Liver (tissue), 9 donors: ENCODE results near the gene GATA3. TPM values are rescaled to one million over a fixed set of nuclear protein-coding genes. Genes with fewer than 3 reads are reported as not detected.
A peak's percentile ranks its signal among the peaks of the same experiment; 100 is the strongest.
"Not testable (repeated sequence)": the region's sequence is repeated elsewhere in the genome, so short reads cannot be mapped to it uniquely, and the experiment has no call there.

Source experiments
- DNase-seq: peaks from one replicate; pipeline ENCODE4 v3.0.0-alpha.2; 2017; ENCODE audit warnings: low spot score
- H3K27ac ChIP-seq, 2 donors: one replicate each; pipeline ENCODE4 v1.7.0; 2013; ENCODE audit warnings: inconsistent platforms in 2 of 2, low read length in 2 of 2, control low read depth in 1 of 2, low read depth in 1 of 2, mild to moderate bottlenecking in 1 of 2
- H3K27me3 ChIP-seq, 4 donors: one replicate each; pipeline versions ENCODE4 v1.6.1 to v1.7.0; 2013; ENCODE audit warnings: low read length in 3 of 4, inconsistent platforms in 1 of 4, mild to moderate bottlenecking in 1 of 4, moderate library complexity in 1 of 4; ENCODE audit not compliant: control insufficient read depth in 4 of 4, insufficient read depth in 4 of 4
- H3K36me3 ChIP-seq, 4 donors: one replicate each; pipeline versions ENCODE4 v1.6.1 to v1.7.0; 2013; ENCODE audit warnings: low read length in 3 of 4, mild to moderate bottlenecking in 3 of 4, low read depth in 1 of 4, moderate library complexity in 1 of 4; ENCODE audit not compliant: control insufficient read depth in 4 of 4, insufficient read depth in 3 of 4
- H3K4me1 ChIP-seq, 4 donors: one replicate each; pipeline versions ENCODE4 v1.6.1 to v1.7.0; 2013; ENCODE audit warnings: low read length in 3 of 4, mild to moderate bottlenecking in 3 of 4, moderate library complexity in 1 of 4; ENCODE audit not compliant: control insufficient read depth in 4 of 4, insufficient read depth in 4 of 4
- H3K4me3 ChIP-seq, 3 donors: one replicate each; pipeline versions ENCODE4 v1.6.1 to v1.7.0; 2013; ENCODE audit warnings: low read length in 3 of 3, control low read depth in 1 of 3, low read depth in 1 of 3, mild to moderate bottlenecking in 1 of 3
- H3K9ac ChIP-seq, 2 donors: one replicate each; pipeline ENCODE4 v1.7.0; 2013; ENCODE audit warnings: low read length in 2 of 2, mild to moderate bottlenecking in 2 of 2, moderate library complexity in 2 of 2, control low read depth in 1 of 2, low read depth in 1 of 2
- H3K9me3 ChIP-seq, 4 donors: one replicate each; pipeline versions ENCODE4 v1.6.1 to v1.7.0; 2013; ENCODE audit warnings: low read length in 3 of 4; ENCODE audit not compliant: control insufficient read depth in 4 of 4
- EGR1 ChIP-seq, 2 donors: IDR thresholded peaks; 2 replicates each; pipeline ENCODE4 v1.6.1; 2016 to 2018; ENCODE audit warnings: antibody characterized with exemption in 2 of 2, low read depth in 2 of 2
- FOXA1 ChIP-seq: IDR thresholded peaks from 2 replicates; pipeline ENCODE4 v1.6.1; 2016; ENCODE audit warnings: antibody characterized with exemption
- FOXA2 ChIP-seq: IDR thresholded peaks from 2 replicates; pipeline ENCODE4 v1.6.1; 2016; ENCODE audit warnings: antibody characterized with exemption
- GABPA ChIP-seq, 2 donors: IDR thresholded peaks in 1 of 2; conservative IDR thresholded peaks in 1 of 2; 2 replicates each; pipeline ENCODE4 v1.6.1; 2016; ENCODE audit warnings: antibody characterized with exemption in 2 of 2, mild to moderate bottlenecking in 1 of 2, moderate library complexity in 1 of 2
- HNF4A ChIP-seq, 2 donors: conservative IDR thresholded peaks; 2 replicates each; pipeline ENCODE4 v1.6.1; 2016; ENCODE audit warnings: antibody characterized with exemption in 2 of 2, mild to moderate bottlenecking in 2 of 2
- HNF4G ChIP-seq: IDR thresholded peaks from 2 replicates; pipeline ENCODE4 v1.6.1; 2016; ENCODE audit warnings: antibody characterized with exemption
- JUND ChIP-seq, 2 donors: IDR thresholded peaks; 2 replicates each; pipeline ENCODE4 v1.6.1; 2016; ENCODE audit warnings: antibody characterized with exemption in 2 of 2
- NR2F2 ChIP-seq: IDR thresholded peaks from 2 replicates; pipeline ENCODE4 v1.6.1; 2016; ENCODE audit warnings: antibody characterized with exemption
- RAD21 ChIP-seq, 2 donors: IDR thresholded peaks; 2 replicates each; pipeline ENCODE4 v1.6.1; 2016; ENCODE audit warnings: antibody characterized with exemption in 2 of 2, mild to moderate bottlenecking in 2 of 2
- SP1 ChIP-seq: IDR thresholded peaks from 2 replicates; pipeline ENCODE4 v1.6.1; 2018; ENCODE audit warnings: antibody characterized with exemption, mild to moderate bottlenecking
- TAF1 ChIP-seq: conservative IDR thresholded peaks from 2 replicates; pipeline ENCODE4 v1.6.1; 2016; ENCODE audit warnings: antibody characterized with exemption, mild to moderate bottlenecking
- YY1 ChIP-seq: IDR thresholded peaks from 2 replicates; pipeline ENCODE4 v1.6.1; 2016; ENCODE audit warnings: antibody characterized with exemption, mild to moderate bottlenecking
- WGBS: extraction: QIAGEN DNeasy Blood & Tissue Kit; methylation state at CpG from one replicate; pipeline ENCODE4 v1.1.7; 2013; 5-methylcytosine and 5-hydroxymethylcytosine counted together
- polyA plus RNA-seq, 2 donors: library from polyadenylated mRNA; stranded (reverse) in 1 of 2; unstranded in 1 of 2; fragments of 200-250 nt in 1 of 2; fragments of >200 nt in 1 of 2; fragmentation: Nextera tagmentation in 1 of 2; extraction: Ambion mirVana in 1 of 2; gene quantifications; one replicate each; pipeline versions ENCODE4 v1.2.1 to v1.2.3, GENCODE V29; 2013 to 2015
- total RNA-seq, 2 donors: library from RNA; depleted of rRNA; stranded (reverse); fragments of >200 nt; gene quantifications; one replicate each; pipeline ENCODE4 v1.2.3, GENCODE V29; 2014
- TF ChIP-seq, protein P1 (sequence below): fragments of 150-350 bp; IDR thresholded peaks from 2 replicates; pipeline ENCODE4 v1.5.1; 2017; ENCODE audit warnings: improper control_type of control experiment, low read depth, low read length; ENCODE audit not compliant: missing input control
- TF ChIP-seq, protein P2 (sequence below): IDR thresholded peaks from 2 replicates; pipeline ENCODE4 v1.6.1; 2016; ENCODE audit warnings: antibody characterized with exemption, mild to moderate bottlenecking
- TF ChIP-seq, protein P3 (sequence below): IDR thresholded peaks from 2 replicates; pipeline ENCODE4 v1.6.1; 2016; ENCODE audit warnings: antibody characterized with exemption
- TF ChIP-seq, protein P4 (sequence below): IDR thresholded peaks from 2 replicates; pipeline ENCODE4 v1.6.1; 2016; ENCODE audit warnings: antibody characterized with exemption
- donor health status: healthy.
- donor health status: healthy.
- donor health status: healthy.
- donor health status: healthy.
- donor health status: healthy.

Gene GATA3
- total and polyA plus RNA-seq, 4 donors, result 0.08 to 0.51 (median 0.21) TPM

DNA sequence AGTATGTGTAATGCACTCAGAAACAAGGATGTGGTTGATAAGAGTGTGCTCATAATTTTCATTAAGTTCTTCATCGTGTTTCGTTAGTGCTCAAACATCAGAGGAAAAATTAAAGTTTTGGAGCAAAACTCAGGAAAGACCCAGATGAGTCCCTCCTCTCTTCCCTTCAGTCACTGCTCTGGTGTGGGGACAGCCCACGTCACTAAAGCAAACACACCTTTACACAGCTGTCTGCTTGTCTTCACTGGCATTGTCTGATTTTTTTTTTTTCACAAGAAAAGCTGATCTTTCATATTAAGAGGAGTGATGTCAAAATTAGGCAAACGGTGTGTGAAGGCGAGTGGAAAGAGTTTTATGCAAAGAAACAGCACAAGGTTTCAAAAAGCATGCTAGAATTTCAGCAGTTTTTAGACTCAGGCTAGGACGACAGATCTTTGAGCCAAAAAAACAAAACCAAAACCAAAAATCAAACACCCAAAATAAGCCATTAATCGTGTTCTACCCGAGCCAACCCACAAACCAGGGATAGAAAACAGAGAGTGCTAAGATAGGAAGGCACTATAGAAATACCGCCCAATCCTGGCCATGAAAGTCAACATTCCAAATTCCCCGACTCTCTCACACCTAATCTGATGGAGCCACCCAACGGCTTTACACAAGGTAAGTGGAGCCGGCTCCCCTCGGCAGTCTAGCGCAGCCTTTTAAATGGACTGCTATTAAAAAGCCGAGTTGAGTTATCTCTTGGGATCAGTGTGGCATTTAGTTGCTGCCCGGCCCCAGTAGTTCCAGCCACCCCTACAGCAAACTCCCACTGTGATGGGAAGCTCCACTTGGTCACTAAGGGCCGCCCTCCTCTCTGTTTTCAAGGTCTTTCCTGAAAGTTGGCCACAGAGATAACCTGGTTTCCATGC, 27.9 kb upstream of the GATA3 start:
- H3K27ac ChIP-seq, result no peak overlapping the region
- peaks cover 0 to 6% (median 1%) of the 10 kb centered on the region in 4 donors for H3K27me3 ChIP-seq
- 31% methylated on average over 17 of the region's 17 CpGs for WGBS
- H3K9me3 ChIP-seq, result no peaks in the 10 kb centered on the region
- TF ChIP-seq RAD21 (IDR thresholded peaks at IDR 0.05), result peak in 1 of 2 donors; percentile 33
- peak in 1 of 2 donors; percentile 5 for TF ChIP-seq HNF4A (conservative IDR thresholded peaks at IDR 0.05)
- TF ChIP-seq YY1, result peak; percentile 24
- TF ChIP-seq FOXA1, result no peak
- no peak for TF ChIP-seq SP1
- no peak for DNase-seq
- H3K4me3 ChIP-seq, result peak overlapping the region; percentile 51 to 59 (median 54)
- no peaks in the 10 kb centered on the region for H3K36me3 ChIP-seq
- H3K4me1 ChIP-seq, result peaks cover 0 to 6% (median 1%) of the 10 kb centered on the region in 4 donors
- H3K9ac ChIP-seq, result no peak overlapping the region

DNA sequence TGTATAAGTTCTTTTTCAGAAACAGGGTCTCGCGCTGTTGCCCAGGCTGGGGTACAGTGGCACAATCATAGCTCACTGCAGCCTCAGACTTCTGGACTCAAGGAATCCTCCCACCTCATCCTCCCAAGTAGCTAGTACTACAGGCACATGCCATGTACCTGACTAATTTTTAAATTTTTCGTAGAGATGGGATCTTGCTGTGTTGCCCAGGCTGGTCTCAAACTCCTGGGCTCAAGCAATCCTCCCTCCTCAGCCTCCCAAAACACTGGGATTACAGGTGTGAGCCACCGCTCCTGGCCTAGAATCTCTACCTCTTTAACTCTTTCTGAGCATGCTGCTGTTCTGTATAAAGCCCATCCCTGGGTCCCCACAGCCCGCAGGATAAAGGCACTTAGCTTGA, 23.3 kb upstream of the GATA3 start:
- H3K4me3 ChIP-seq, H3K9ac ChIP-seq, H3K27ac ChIP-seq, H3K36me3 ChIP-seq, DNase-seq, H3K9me3 ChIP-seq: not testable (repeated sequence)
- Histone ChIP-seq H3K27me3 (peaks cover 0 to 20% (median 8%) of the 10 kb centered on the region in 4 donors), H3K4me1 (peaks cover 7 to 21% (median 12%) of the 10 kb centered on the region in 4 donors)
- 87% methylated on average over 5 of the region's 5 CpGs for WGBS

DNA sequence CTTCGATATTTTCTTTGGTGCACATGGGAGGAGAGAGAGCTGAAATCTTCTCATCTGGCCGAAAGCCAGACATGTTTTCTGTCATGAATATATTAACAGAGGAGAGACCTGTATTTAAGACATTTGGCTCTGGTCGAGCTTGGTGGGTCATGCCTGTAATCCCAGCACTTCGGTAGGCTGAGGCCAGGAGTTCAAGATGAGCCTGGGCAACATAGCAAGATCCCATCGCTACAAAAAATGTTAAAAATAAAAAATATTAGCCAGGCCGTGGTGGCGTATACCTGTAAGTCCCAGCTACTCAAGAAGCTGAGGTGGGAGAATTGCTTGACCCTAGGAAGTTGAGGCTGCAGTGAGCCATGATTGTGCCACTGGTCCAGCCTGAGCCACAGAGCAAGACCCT, 21.9 kb upstream of the GATA3 start:
- H3K27ac ChIP-seq, result no peak overlapping the region
- H3K4me3 ChIP-seq, result no peak overlapping the region
- peaks cover 0 to 2% (median 0%) of the 10 kb centered on the region in 4 donors for H3K9me3 ChIP-seq
- no peak overlapping the region for H3K9ac ChIP-seq
- peaks cover 0 to 22% (median 12%) of the 10 kb centered on the region in 4 donors for H3K27me3 ChIP-seq
- H3K4me1 ChIP-seq, result peaks cover 5 to 16% (median 11%) of the 10 kb centered on the region in 4 donors
- no peak for DNase-seq
- no peaks in the 10 kb centered on the region for H3K36me3 ChIP-seq
- 90% methylated on average over 7 of the region's 7 CpGs for WGBS
- TF ChIP-seq TAF1 (no peak), HNF4G (no peak), FOXA2 (no peak), JUND (IDR thresholded peaks at IDR 0.05) (no peak), FOXA1 (no peak), YY1 (no peak), EGR1 (IDR thresholded peaks at IDR 0.05; ENCODE audit: low read depth in 2 of 2) (no peak), RAD21 (IDR thresholded peaks at IDR 0.05) (no peak), GABPA (IDR thresholded peaks at IDR 0.05 in 1 of 2, conservative IDR thresholded peaks at IDR 0.05 in 1 of 2) (no peak), SP1 (no peak), HNF4A (conservative IDR thresholded peaks at IDR 0.05) (no peak), NR2F2 (no peak)
- TF ChIP-seq, protein P1, sequence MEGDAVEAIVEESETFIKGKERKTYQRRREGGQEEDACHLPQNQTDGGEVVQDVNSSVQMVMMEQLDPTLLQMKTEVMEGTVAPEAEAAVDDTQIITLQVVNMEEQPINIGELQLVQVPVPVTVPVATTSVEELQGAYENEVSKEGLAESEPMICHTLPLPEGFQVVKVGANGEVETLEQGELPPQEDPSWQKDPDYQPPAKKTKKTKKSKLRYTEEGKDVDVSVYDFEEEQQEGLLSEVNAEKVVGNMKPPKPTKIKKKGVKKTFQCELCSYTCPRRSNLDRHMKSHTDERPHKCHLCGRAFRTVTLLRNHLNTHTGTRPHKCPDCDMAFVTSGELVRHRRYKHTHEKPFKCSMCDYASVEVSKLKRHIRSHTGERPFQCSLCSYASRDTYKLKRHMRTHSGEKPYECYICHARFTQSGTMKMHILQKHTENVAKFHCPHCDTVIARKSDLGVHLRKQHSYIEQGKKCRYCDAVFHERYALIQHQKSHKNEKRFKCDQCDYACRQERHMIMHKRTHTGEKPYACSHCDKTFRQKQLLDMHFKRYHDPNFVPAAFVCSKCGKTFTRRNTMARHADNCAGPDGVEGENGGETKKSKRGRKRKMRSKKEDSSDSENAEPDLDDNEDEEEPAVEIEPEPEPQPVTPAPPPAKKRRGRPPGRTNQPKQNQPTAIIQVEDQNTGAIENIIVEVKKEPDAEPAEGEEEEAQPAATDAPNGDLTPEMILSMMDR, result no peak
- TF ChIP-seq, protein P2, sequence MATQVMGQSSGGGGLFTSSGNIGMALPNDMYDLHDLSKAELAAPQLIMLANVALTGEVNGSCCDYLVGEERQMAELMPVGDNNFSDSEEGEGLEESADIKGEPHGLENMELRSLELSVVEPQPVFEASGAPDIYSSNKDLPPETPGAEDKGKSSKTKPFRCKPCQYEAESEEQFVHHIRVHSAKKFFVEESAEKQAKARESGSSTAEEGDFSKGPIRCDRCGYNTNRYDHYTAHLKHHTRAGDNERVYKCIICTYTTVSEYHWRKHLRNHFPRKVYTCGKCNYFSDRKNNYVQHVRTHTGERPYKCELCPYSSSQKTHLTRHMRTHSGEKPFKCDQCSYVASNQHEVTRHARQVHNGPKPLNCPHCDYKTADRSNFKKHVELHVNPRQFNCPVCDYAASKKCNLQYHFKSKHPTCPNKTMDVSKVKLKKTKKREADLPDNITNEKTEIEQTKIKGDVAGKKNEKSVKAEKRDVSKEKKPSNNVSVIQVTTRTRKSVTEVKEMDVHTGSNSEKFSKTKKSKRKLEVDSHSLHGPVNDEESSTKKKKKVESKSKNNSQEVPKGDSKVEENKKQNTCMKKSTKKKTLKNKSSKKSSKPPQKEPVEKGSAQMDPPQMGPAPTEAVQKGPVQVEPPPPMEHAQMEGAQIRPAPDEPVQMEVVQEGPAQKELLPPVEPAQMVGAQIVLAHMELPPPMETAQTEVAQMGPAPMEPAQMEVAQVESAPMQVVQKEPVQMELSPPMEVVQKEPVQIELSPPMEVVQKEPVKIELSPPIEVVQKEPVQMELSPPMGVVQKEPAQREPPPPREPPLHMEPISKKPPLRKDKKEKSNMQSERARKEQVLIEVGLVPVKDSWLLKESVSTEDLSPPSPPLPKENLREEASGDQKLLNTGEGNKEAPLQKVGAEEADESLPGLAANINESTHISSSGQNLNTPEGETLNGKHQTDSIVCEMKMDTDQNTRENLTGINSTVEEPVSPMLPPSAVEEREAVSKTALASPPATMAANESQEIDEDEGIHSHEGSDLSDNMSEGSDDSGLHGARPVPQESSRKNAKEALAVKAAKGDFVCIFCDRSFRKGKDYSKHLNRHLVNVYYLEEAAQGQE, result no peak
- TF ChIP-seq, protein P3, sequence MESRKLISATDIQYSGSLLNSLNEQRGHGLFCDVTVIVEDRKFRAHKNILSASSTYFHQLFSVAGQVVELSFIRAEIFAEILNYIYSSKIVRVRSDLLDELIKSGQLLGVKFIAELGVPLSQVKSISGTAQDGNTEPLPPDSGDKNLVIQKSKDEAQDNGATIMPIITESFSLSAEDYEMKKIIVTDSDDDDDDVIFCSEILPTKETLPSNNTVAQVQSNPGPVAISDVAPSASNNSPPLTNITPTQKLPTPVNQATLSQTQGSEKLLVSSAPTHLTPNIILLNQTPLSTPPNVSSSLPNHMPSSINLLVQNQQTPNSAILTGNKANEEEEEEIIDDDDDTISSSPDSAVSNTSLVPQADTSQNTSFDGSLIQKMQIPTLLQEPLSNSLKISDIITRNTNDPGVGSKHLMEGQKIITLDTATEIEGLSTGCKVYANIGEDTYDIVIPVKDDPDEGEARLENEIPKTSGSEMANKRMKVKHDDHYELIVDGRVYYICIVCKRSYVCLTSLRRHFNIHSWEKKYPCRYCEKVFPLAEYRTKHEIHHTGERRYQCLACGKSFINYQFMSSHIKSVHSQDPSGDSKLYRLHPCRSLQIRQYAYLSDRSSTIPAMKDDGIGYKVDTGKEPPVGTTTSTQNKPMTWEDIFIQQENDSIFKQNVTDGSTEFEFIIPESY, result no peak
- TF ChIP-seq, protein P4, sequence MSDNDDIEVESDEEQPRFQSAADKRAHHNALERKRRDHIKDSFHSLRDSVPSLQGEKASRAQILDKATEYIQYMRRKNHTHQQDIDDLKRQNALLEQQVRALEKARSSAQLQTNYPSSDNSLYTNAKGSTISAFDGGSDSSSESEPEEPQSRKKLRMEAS, result no peak
